Breast epithelium (tissue), 3 donors: Measurements from ENCODE around the gene MVP.

ENCODE experiments used
- CTCF ChIP-seq, 3 donors: fragments of 450-650 bp; IDR thresholded peaks; one replicate each; pipeline ENCODE4 v1.5.1; 2016 to 2017; ENCODE audit warnings: antibody characterized with exemption in 3 of 3, mild to moderate bottlenecking in 3 of 3, moderate library complexity in 3 of 3
- POLR2A ChIP-seq: fragments of 450-650 bp; IDR thresholded peaks from one replicate; pipeline ENCODE4 v1.6.1; 2016; ENCODE audit warnings: antibody characterized with exemption, mild to moderate bottlenecking, moderate library complexity

GRCh38 chr16:29826342-29826695 is 6.1 kb downstream of the MVP start:
- no peak for TF ChIP-seq CTCF (IDR thresholded peaks at IDR 0.05)
- no peak for TF ChIP-seq POLR2A
